Ramos (cell line): ENCODE results near the gene SYK.

Experiments
- in situ Hi-C: fragments of 300-500 bp; cut with MboI; formaldehyde crosslinking; loops from one replicate; pipeline ENCODE4 v1.14.3; 2022; ENCODE audit warnings: low sequenced_read_pairs; ENCODE audit not compliant: unreplicated experiment

Gene SYK

GRCh38 chr9:90841213-90841612, 39.6 kb downstream of the SYK start:
- in situ Hi-C loops, result no loop called here

DNA sequence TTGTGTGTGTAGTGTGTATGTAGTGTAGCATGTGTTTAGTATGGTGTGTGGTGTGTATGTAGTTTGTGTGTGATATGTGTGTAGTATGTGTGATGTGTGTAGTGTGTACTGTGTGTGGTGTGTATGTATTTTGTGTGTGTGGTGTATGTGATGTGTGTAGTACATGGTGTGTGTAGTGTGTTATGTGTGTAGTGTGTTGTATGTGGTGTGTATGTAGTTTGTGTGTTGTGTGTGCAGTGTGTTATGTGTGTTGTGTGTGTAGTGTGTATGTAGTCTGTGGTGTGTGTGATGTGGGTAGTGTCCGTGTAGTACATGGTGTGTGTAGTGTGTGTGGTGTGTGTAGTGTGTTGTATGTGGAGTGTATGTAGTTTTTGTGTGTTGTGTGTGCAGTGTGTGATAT, 40.0 kb downstream of the SYK start:
- in situ Hi-C loops, result no loop called here

DNA sequence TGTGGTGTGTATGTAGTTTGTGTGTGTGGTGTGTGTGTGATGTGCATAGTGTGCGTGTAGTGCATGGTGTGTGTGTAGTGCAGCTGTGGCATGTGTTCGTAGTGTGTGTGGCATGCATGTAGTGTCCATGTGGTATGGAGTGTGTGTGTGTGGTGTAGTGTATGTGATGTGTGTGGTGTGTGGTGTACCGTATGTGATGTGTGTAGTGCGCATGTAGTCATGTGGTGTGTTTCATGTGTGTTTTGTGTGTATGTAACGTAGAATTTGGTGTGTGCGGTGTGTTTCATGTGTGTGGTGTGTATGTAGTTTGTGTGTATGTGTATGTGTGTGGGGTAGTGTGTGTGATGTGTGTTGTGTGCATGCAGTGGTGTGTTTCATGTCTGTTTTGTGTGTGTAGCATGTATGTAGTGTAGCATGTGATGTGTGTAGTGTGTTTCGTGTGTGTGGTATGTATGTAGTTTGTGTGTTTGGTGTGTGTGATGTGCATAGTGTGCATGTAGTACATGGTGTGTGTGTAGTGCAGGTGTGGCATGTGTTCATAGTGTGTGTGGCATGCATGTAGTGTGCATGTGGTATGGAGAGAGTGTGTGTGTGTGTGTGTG, 40.7 kb downstream of the SYK start:
- in situ Hi-C loops, result no loop called here

GRCh38 chr9:90842996-90843395, 41.4 kb downstream of the SYK start:
- in situ Hi-C loops, result no loop called here

DNA sequence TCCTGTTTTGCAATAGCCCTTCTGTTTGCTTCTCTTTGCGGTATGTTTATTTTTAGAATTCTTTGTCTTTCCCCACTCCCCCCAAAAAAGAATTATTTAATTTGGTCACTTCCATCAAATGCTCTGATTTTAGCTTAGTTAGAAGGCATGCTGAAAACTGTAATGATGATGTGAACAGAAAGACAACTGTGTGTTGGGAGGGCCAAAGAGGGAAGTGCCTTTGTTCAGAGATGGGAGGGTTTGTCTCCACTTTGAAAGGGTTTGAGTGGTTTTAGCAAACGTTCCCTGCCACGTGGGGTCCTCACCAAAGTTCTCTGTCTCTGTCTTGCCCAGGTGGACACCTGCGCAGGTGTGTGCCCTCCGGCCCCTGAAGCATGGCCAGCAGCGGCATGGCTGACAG, 41.9 kb downstream of the SYK start:
- in situ Hi-C loops, result no loop called here

GRCh38 chr9:90844326-90844725, 42.7 kb downstream of the SYK start:
- in situ Hi-C loops, result no loop called here

DNA sequence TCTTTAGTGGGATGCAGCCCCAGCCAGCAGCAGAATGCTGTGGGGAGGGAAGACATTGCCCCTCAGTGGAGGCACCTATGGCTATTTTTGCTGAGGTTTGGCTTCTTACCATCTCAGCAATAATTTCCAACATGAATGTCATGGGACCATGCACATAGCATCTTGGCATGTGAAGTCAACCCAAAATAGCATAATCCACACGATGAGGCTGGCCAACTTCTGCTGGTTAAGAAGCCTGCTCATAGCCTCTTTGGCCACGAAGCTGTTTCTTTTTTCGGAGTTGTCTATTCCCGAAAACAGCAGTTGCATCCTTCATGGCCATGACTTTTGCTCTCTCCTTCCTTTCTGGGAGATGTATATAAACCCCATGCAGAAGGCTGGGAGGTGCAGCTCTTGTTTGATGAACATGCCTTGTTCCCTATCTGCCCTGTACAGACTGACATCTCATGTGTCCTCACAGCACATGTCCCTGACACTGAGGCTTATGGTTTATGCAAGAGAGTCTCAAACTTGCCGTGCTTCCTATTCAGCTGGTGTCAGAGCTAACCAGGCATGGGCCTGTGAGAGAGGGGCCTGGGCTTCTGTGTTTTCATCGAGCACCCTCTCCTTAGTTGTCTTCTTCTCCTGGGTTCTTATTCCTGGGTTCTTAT, 45.3 kb downstream of the SYK start:
- in situ Hi-C loops, result no loop called here

DNA sequence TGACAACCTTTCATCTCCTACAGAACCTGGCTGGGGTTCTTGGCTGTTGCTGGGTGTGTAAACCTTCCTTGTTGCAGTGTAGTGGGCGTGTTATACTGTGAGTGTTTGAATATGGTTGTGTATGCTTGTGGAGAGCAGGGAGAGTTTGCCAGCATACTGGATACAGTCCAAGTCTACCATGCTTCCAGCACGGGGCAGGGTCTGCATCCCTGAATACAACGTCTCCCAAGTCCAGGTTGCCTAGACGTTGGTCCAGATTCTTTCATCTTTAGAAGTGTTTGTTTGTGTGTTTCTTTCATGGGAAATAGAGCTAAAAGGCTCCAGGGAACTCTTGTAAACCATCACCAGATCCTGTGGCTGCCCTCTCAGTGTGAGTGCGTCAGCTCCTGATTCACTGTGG, 46.4 kb downstream of the SYK start:
- in situ Hi-C loops, result no loop called here

GRCh38 chr9:90848866-90849265, 47.2 kb downstream of the SYK start:
- in situ Hi-C loops, result no loop called here

DNA sequence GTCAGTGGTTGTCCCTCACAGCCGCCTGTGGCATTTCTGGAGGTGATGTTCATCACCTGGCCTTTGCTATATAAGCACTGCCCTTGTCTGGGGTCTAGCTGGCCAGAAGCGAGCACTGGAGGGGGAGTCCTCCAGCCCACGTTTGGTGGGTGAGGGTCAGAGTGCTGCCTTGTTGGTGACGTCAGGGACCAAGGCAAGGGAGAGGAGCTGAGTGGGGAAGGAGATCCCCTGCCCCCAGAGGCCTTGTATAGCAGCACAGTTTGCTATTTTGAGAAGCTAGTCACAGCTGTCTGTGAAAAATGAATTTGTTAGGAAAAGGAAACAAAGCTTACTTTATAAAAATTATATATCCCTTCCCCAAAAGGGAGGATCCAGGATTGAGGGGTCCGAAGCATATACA, 49.8 kb downstream of the SYK start:
- in situ Hi-C loops, result loop anchor here (25.0 kb wide), 2 partner anchors 614 to 1264 kb away; no protein-coding TSS in a partner anchor

DNA sequence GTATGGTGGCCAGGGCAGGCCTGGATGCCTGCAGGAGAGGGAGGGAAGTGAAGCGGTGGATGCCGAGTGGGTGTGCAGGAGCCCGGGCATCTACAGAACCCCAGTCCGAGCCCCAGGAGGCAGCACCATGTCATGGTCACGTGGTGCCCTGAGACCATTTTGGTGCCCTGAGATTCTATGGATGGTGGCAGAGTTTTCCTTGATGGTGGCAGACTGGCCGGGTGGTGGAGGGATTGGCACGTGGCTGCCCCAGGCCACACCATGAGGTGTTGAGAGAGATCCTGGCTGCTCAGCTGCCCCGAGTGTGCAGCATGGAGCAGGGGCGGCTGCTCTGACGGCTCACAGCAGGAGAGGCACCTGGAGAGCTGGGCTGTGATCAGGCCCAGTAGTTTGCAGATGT, 52.3 kb downstream of the SYK start:
- in situ Hi-C loops, result loop anchor here (25.0 kb wide), 2 partner anchors 617 to 1267 kb away; no protein-coding TSS in a partner anchor

DNA sequence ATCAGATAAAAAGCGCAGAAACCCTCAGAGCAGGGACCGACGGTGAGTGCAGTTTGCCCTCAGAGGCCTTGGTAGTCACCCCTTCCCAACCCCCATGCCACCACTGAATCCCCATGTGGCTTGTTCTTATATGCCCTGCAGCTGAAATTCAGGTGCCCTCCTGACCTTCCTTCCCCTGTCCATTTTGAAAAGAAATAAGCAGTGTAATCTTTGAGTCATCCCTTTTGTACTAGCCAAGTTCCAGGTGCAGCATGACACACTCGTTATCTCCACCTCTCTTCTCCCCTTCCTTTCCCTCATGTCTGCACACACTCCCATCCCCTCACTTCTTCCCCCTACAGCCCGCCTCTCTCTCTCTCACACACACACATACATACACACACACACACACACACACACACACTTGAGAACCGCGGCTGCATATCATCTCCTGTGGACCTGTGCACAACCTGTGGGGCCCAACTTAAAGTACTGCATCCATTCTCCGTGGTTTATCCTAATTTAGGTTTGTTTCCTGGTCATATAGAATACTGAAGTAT, 53.1 kb downstream of the SYK start:
- in situ Hi-C loops, result loop anchor here (25.0 kb wide), 2 partner anchors 617 to 1267 kb away; no protein-coding TSS in a partner anchor

DNA sequence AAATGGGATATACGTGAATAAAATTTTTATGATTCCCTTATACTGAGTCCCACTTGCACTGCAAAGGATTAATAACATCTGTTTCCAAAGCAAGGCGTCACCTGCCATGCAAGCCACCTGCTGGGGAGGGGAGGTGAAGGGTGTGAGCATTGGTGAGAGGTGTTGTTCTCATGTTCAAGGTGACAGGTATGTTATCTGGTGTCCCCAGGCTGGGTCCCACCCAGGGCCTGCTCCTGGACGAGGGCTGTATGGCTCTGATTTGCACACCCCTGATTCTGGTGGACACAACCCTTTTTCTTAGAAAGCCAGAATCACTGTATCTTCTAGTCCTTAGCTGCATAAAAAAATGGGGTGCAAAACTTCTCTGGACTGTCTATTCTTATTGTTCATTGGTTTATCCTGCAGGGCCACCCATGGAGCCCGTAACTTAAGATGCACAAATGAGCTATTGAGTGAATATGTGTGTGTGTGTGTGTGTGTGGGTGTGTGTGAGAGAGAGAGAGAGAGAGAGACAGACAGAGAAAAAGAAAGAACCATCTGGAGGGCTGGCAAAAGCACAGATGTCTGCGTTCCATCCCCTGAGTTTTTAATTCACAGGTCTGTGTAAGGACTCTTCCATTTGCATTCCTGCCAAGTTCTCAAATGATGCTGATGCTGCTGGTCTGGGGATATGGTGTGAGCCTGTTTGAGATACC, 53.7 kb downstream of the SYK start:
- in situ Hi-C loops, result loop anchor here (25.0 kb wide), 2 partner anchors 618 to 1268 kb away; no protein-coding TSS in a partner anchor

DNA sequence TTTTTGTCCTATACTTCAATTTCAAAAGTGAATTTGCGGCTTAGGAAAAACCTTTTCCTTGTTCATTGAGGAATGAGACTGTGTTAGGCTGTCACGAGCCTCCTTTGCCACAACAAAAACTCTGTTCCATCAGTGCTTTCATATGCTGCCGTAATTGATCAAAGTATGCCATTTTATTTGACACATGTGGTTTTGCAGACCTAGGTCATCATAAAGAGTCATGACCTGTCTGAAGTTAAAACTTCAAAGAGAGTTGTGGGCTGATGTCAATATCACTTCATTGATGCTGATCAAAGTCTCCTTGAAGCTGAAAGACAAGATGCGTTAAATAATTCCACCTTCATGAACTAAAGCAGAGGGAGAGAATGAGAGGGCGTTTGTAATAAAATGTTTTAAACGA, 55.5 kb downstream of the SYK start:
- in situ Hi-C loops, result loop anchor here (25.0 kb wide), 2 partner anchors 620 to 1270 kb away; no protein-coding TSS in a partner anchor

DNA sequence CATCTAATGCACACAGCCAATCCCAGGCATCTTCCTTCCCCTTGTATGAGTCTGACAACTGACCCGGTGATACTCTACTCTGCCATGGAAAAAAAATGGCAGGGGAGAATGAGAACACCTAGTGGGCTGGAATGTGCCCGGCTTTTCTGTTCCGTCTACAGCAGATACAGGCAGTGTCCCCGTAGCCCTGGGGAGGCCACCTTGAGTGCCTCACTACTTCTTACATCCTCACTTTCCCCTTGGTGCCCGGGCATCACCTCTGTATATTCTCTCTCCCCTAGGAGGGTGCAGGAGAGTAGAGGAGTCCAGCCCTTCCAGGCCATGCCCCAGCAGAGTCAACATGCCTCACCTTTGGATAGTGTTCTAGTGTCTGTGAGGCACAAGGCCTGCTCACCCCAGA, 56.2 kb downstream of the SYK start:
- in situ Hi-C loops, result loop anchor here (25.0 kb wide), 2 partner anchors 621 to 1271 kb away; no protein-coding TSS in a partner anchor

DNA sequence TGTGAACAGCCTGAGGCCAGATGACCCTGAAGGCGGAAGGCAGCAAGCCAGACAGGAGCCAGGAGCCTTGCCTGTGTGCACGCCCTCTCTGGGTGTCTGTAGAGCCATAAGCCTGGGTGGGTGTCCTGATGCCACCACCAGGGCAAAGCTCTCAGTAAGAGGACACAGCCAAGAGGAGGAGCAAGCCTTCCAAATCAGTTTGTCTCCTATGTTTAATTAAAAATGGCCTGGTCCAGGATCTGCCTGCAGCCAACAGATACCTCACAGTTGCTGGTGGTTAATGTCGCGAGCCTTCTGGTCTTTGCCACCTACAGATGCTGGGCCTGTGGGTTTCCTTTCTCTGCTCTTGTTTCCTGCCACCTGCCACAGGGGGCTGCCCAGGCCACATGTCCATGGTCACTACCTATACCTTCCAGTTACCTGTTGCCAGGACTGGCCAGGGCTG, 56.9 kb downstream of the SYK start:
- in situ Hi-C loops, result loop anchor here (25.0 kb wide), 2 partner anchors 621 to 1271 kb away; no protein-coding TSS in a partner anchor

DNA sequence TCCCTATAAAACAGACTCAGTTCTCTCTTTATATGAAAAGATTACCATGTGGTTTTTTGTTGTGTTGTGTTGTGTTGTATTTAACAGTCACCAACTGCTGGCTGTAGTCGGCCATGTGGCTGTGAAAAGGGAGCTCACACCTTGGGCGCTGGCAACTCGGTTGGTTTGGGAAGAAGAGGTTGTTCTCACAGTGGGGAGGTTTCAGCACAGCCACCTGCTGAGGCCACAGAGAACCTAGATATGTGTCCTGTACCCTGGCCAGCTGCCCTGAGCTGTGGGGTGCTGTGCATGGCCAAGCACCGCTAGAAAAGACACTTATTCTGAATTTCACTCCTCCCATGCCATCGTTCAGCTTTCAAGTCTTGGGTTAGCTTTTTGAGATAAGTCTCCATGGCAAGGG, 58.8 kb downstream of the SYK start:
- in situ Hi-C loops, result loop anchor here (5.0 to 25.0 kb wide), 3 partner anchors 88 to 1273 kb away; no protein-coding TSS in a partner anchor

- in situ Hi-C loops, result loop anchor here (5.0 to 25.0 kb wide), 3 partner anchors 89 to 1274 kb away; no protein-coding TSS in a partner anchor
Observed at GRCh38 chr9:90860826-90861225, 59.2 kb downstream of the SYK start.

- in situ Hi-C loops, result loop anchor here (5.0 to 25.0 kb wide), 3 partner anchors 89 to 1274 kb away; no protein-coding TSS in a partner anchor
Observed at GRCh38 chr9:90861380-90861779, 59.8 kb downstream of the SYK start.
